Body of pancreas (tissue), 4 donors: ENCODE results near the gene TMEM167A. TPM values are rescaled to one million over a fixed set of nuclear protein-coding genes. Genes with fewer than 3 reads are reported as not detected.
"Not testable (repeated sequence)": the region's sequence is repeated elsewhere in the genome, so short reads cannot be mapped to it uniquely, and the experiment has no call there.

Experiments
- ATAC-seq: fragments of 150-250 bp; one replicate; pipeline ENCODE4 v1.9.1; 2016
- DNase-seq, 4 donors: peaks; one replicate each; pipeline ENCODE4 v3.0.0-alpha.2; 2019
- H3K27ac ChIP-seq, 4 donors: fragments of 200-600 bp; sonication (generic); 1 replicate in 3 of 4; 2 replicates in 1 of 4; pipeline versions ENCODE4 v1.5.1 to v1.6.1; 2016 to 2019; ENCODE audit warnings: mild to moderate bottlenecking in 1 of 4, mixed read lengths in 1 of 4, moderate library complexity in 1 of 4
- H3K27me3 ChIP-seq, 2 donors: fragments of 200-600 bp; sonication (generic); one replicate each; pipeline ENCODE4 v1.6.0; 2016; ENCODE audit warnings: mild to moderate bottlenecking in 1 of 2
- H3K36me3 ChIP-seq, 2 donors: fragments of 200-600 bp; sonication (generic); replicated peaks in 1 of 2; 2 replicates each; pipeline ENCODE4 v1.5.1; 2016; ENCODE audit warnings: low read depth in 2 of 2; ENCODE audit not compliant: insufficient read depth in 1 of 2
- H3K4me1 ChIP-seq: fragments of 200-600 bp; sonication (generic); one replicate; pipeline ENCODE4 v1.6.0; 2016
- H3K4me3 ChIP-seq, 2 donors: fragments of 200-600 bp; sonication (generic); 1 replicate in 1 of 2; 2 replicates in 1 of 2; pipeline ENCODE4 v1.5.1; 2016 to 2019
- H3K9me3 ChIP-seq, 3 donors: fragments of 200-600 bp; sonication (generic); 1 replicate in 2 of 3; 2 replicates in 1 of 3; pipeline ENCODE4 v1.5.1; 2016
- POLR2A ChIP-seq, 3 donors: fragments of 450-650 bp; IDR thresholded peaks; one replicate each; pipeline ENCODE4 v1.6.1; 2016; ENCODE audit warnings: antibody characterized with exemption in 3 of 3, mild to moderate bottlenecking in 2 of 3
- WGBS, 2 donors: methylation state at CpG; one replicate each; pipeline ENCODE4 v1.1.5; 2017; 5-methylcytosine and 5-hydroxymethylcytosine counted together
- intact Hi-C: fragments of 100-400 bp; cut with DNase I; formaldehyde crosslinking; loops from one replicate; pipeline ENCODE4 v1.15.1; 2023
- total RNA-seq, 2 donors: library from RNA; depleted of rRNA; stranded (reverse); fragments of >200 nt; gene quantifications; one replicate each; pipeline ENCODE4 v1.1.0, GENCODE V29; 2016
- TF ChIP-seq, protein P1 (sequence below), 7 experiments: fragments of 450-650 bp in 4 of 7; fragments of 200-600 bp in 3 of 7; sonication (generic) in 3 of 7; IDR thresholded peaks; one replicate each; pipeline ENCODE4 v1.5.1; 2016 to 2019; ENCODE audit warnings: antibody characterized with exemption in 7 of 7

Gene TMEM167A
- total RNA-seq, 2 donors from 2014 or later: 20.8 to 24.9 TPM

DNA sequence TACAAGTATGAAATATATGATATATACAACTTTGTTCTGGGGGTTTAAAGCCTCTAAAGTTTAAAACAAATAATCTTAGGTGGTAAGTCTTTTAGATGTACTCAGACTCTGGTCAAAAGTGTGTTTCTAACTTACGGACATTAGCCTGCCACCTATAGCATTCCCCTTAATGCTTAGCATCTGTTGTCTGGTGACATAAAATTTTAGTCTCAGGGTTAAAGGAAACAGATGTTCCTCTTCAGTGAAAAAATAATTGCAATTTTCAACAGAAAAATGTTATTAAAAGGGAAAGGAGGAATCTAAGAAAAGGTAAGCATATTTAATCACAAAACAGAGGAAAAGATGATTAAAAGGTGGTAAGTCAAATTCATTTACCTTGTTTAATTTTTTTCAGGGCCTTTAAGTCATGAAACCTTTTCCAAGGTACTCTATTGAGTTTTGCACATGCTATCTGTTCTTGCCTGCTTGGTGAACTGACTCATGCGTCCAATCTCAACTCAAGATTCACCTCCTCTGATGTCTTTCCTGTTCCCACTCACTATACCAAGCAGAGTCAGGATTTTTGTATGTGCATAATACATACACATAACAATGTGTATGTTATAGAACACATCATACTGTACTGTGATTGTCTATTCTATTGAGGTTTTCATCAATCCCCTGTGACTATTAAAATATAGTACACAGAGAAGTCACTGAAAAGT, 7.9 kb downstream of the TMEM167A start:
- Histone ChIP-seq H3K4me3 (no peak overlapping the region), H3K9me3 (no peaks in the 10 kb centered on the region), H3K27ac (no peak overlapping the region), H3K27me3 (no peaks in the 10 kb centered on the region), H3K36me3 (no peaks in the 10 kb centered on the region), H3K4me1 (peaks cover 51% of the 10 kb centered on the region)
- TF ChIP-seq, protein P1, sequence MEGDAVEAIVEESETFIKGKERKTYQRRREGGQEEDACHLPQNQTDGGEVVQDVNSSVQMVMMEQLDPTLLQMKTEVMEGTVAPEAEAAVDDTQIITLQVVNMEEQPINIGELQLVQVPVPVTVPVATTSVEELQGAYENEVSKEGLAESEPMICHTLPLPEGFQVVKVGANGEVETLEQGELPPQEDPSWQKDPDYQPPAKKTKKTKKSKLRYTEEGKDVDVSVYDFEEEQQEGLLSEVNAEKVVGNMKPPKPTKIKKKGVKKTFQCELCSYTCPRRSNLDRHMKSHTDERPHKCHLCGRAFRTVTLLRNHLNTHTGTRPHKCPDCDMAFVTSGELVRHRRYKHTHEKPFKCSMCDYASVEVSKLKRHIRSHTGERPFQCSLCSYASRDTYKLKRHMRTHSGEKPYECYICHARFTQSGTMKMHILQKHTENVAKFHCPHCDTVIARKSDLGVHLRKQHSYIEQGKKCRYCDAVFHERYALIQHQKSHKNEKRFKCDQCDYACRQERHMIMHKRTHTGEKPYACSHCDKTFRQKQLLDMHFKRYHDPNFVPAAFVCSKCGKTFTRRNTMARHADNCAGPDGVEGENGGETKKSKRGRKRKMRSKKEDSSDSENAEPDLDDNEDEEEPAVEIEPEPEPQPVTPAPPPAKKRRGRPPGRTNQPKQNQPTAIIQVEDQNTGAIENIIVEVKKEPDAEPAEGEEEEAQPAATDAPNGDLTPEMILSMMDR (IDR thresholded peaks at IDR 0.05): no peak
- no peak for TF ChIP-seq POLR2A (IDR thresholded peaks at IDR 0.05)
- ATAC-seq: no peak
- 77 to 78% methylated on average over 2 of the region's 2 CpGs for WGBS, 2 donors
- intact Hi-C loops: no loop called here
- no peak for DNase-seq

DNA sequence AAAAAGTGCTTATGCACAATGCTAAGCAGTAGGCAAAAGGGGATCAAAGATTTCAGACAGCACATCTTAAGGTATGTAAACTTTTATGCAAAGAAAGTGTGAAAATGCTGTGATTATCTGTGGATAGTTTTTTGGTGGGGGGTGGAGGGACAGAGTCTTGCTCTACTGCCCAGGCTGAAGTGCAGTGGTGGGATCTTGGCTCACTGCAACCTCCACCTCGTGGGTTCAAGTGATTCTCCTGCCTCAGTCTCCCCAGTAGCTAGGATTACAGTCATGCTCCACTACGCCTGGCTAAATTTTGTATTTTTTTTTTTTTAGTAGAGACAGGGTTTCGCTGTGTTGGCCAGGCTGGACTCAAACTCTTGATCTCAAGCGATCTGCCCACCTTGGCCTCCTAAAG, 9.8 kb downstream of the TMEM167A start:
- H3K9me3 ChIP-seq, ATAC-seq, H3K4me3 ChIP-seq, H3K27ac ChIP-seq, DNase-seq, H3K27me3 ChIP-seq, intact Hi-C loops, H3K36me3 ChIP-seq: not testable (repeated sequence)
- H3K4me1 ChIP-seq: peaks cover 41% of the 10 kb centered on the region
- 92 to 94% methylated on average over 4 of the region's 4 CpGs for WGBS, 2 donors

DNA sequence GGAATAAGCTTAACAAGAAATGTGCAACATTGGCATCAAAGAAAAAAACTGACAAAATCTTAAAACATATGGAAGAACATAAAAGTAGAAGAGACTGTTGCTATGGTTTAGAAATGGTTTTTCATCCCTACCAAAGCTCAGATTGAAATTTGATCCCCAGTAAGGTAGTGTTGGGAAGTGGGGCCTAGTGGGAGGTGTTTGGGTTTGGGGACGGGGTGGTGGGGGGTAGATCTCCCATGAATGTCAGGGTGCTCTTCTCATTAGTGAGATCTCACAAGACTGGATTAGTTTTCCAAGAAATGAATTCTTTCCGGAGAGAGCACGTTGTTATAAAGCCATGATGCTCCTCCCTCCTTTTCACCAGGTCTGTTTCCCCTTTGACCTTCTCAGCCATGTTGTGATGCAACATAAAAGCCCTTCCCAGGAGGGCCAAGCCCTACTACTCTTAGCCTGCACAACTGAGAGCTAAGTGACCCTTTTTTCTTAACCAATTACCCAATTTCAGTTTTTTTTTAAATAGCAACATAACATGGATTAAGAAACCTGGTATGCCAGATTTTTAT, 10.6 kb downstream of the TMEM167A start:
- Histone ChIP-seq H3K36me3 (no peaks in the 10 kb centered on the region), H3K27me3 (no peaks in the 10 kb centered on the region), H3K27ac (no peak overlapping the region), H3K9me3 (no peaks in the 10 kb centered on the region), H3K4me1 (peaks cover 33% of the 10 kb centered on the region), H3K4me3 (no peak overlapping the region)
- ATAC-seq: no peak
- TF ChIP-seq, protein P1 (IDR thresholded peaks at IDR 0.05): no peak
- TF ChIP-seq POLR2A (IDR thresholded peaks at IDR 0.05): no peak
- no peak for DNase-seq
- intact Hi-C loops: no loop called here
- 83 to 92% methylated on average over 3 of the region's 3 CpGs for WGBS, 2 donors

DNA sequence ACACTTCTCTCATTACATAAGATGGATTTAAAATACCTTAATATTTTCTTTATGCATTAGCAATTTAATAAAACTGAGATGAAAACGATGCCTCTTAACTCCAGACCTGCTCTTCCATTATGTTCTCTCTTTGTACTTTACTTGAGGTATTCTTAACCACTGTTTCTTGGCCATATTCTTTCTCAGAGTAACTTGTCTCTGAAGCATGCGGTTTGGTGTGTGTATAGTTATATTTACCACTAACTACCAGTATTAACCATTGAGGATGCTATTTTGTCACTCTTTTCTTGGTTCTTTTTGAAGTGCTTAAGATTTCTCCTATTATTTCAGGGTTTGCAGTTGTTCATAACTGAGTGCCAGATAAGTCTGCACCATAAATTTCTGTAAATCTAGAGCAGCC, 17.9 kb downstream of the TMEM167A start:
- no peak for ATAC-seq
- Histone ChIP-seq H3K27me3 (no peaks in the 10 kb centered on the region), H3K36me3 (peaks cover 0 to 2% of the 10 kb centered on the region in 2 donors), H3K4me1 (no peaks in the 10 kb centered on the region), H3K9me3 (no peaks in the 10 kb centered on the region), H3K27ac (no peak overlapping the region), H3K4me3 (no peak overlapping the region)
- intact Hi-C loops: no loop called here
- WGBS, 2 donors: 87 to 94% methylated on average over 2 of the region's 2 CpGs
- TF ChIP-seq, protein P1 (IDR thresholded peaks at IDR 0.05): no peak
- no peak for TF ChIP-seq POLR2A (IDR thresholded peaks at IDR 0.05)
- DNase-seq: no peak

DNA sequence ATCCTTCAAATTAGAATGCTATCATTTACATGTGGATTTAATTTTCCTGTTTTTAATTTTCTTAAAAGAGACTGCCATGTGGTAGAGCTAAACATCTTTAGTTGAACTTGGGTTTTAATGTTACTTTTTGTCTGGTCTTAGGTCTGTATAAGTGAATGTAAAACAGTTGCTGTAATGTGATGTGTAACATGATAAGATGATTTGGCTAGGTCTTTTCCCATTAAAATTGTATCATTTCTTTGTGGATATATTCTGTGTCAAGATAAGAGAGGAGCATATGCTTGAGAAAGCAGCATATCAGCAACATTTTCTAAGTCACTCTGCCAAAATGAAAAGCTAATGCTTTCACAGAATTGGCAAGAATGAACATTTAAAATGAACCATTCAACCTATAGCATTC, 18.5 kb downstream of the TMEM167A start:
- Histone ChIP-seq H3K4me1 (no peaks in the 10 kb centered on the region), H3K27me3 (no peaks in the 10 kb centered on the region), H3K9me3 (no peaks in the 10 kb centered on the region), H3K36me3 (peaks cover 0 to 2% of the 10 kb centered on the region in 2 donors), H3K27ac (no peak overlapping the region), H3K4me3 (no peak overlapping the region)
- intact Hi-C loops: no loop called here
- no peak for TF ChIP-seq POLR2A (IDR thresholded peaks at IDR 0.05)
- TF ChIP-seq, protein P1 (IDR thresholded peaks at IDR 0.05): no peak
- DNase-seq: no peak
- ATAC-seq: no peak
